Loucy (cell line): Measurements from ENCODE around the gene TMIGD2.
"Not testable (repeated sequence)": the region's sequence is repeated elsewhere in the genome, so short reads cannot be mapped to it uniquely, and the experiment has no call there.

ENCODE experiments used
- H2AFZ ChIP-seq: fragments of 200-600 bp; sonication (generic); 2 replicates; pipeline ENCODE4 v1.6.0; 2016; ENCODE audit warnings: antibody characterized with exemption, mild to moderate bottlenecking, low read length, moderate library complexity
- H3F3A ChIP-seq: fragments of 200-600 bp; 2 replicates; pipeline ENCODE4 v1.6.0; 2016; ENCODE audit warnings: antibody characterized with exemption, low read depth, mild to moderate bottlenecking
- H3K27me3 ChIP-seq: fragments of 200-600 bp; sonication (generic); 2 replicates; pipeline ENCODE4 v1.6.1; 2014; ENCODE audit warnings: low read length, mild to moderate bottlenecking; ENCODE audit not compliant: insufficient read depth, poor library complexity, severe bottlenecking
- H3K36me3 ChIP-seq: fragments of 200-600 bp; sonication (generic); 2 replicates; pipeline ENCODE4 v1.6.1; 2016; ENCODE audit warnings: low read length; ENCODE audit not compliant: insufficient read depth
- H3K4me1 ChIP-seq: fragments of 200-600 bp; sonication (generic); 2 replicates; pipeline ENCODE4 v1.5.1; 2014; ENCODE audit warnings: low read length, mild to moderate bottlenecking; ENCODE audit not compliant: insufficient read depth, poor library complexity, severe bottlenecking
- H3K4me2 ChIP-seq: fragments of 200-600 bp; sonication (generic); 2 replicates; pipeline ENCODE4 v1.6.0; 2014; ENCODE audit warnings: antibody characterized with exemption, low read length, low read depth, mild to moderate bottlenecking; ENCODE audit not compliant: poor library complexity, severe bottlenecking
- H3K4me3 ChIP-seq: fragments of 200-600 bp; sonication (generic); 2 replicates; pipeline ENCODE4 v1.5.1; 2014; ENCODE audit warnings: low read length, mild to moderate bottlenecking, mixed read lengths; ENCODE audit not compliant: poor library complexity, severe bottlenecking
- H3K79me2 ChIP-seq: fragments of 200-600 bp; sonication (generic); 2 replicates; pipeline ENCODE4 v1.6.1; 2014; ENCODE audit warnings: low read length; ENCODE audit not compliant: insufficient read depth
- H3K9ac ChIP-seq: fragments of 200-600 bp; sonication (generic); 2 replicates; pipeline ENCODE4 v1.6.0; 2014; ENCODE audit warnings: mild to moderate bottlenecking, low read depth, low read length, moderate library complexity; ENCODE audit not compliant: poor library complexity, severe bottlenecking
- H3K9me2 ChIP-seq: fragments of 200-600 bp; sonication (generic); replicated peaks from 2 replicates; pipeline ENCODE4 v1.6.1; 2016; ENCODE audit warnings: low read depth, low read length, mixed read lengths
- H3K9me3 ChIP-seq: fragments of 200-600 bp; sonication (generic); 2 replicates; pipeline ENCODE4 v1.6.1; 2014; ENCODE audit warnings: mild to moderate bottlenecking, antibody characterized with exemption, low read length, low read depth; ENCODE audit not compliant: insufficient read depth
- H4K20me1 ChIP-seq: fragments of 200-600 bp; sonication (generic); 2 replicates; pipeline ENCODE4 v1.6.0; 2014; ENCODE audit warnings: antibody characterized with exemption, low read length, mild to moderate bottlenecking; ENCODE audit not compliant: insufficient read depth, poor library complexity, severe bottlenecking
- EZH2phosphoT487 ChIP-seq: fragments of 200-600 bp; IDR thresholded peaks from 2 replicates; pipeline ENCODE4 v1.6.1; 2018; ENCODE audit warnings: antibody characterized with exemption, mild to moderate bottlenecking, moderate library complexity, borderline replicate concordance
- TF ChIP-seq, protein P1 (sequence below): fragments of 200-600 bp; sonication (generic); conservative IDR thresholded peaks from 2 replicates; pipeline ENCODE4 v1.5.1; 2014; ENCODE audit warnings: mild to moderate bottlenecking, antibody characterized with exemption, low read length

Gene TMIGD2

DNA sequence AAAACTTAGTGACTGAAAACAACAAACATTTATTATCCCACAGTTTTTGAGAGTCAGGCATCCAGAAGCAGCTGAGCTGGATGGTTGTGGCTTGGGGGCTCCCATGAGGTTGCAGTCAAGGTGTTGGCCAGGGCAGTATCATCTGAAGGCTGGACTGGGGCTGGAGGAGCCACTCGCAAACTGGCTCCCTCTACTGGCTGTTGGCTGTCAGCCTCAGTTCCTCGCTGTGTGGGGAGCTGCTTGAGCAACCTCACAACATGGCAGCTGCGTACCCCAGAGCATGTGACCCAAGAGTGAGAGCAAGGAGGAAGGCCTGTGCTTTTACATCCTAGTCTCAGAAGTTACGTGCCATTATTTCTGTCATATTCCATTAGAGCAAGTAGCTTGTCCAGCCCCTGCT is 45.6 kb downstream of the TMIGD2 start:
- Histone ChIP-seq H3K9ac (no peak overlapping the region), H3K79me2 (no peaks in the 10 kb centered on the region), H3K36me3 (peaks cover 48% of the 10 kb centered on the region), H3K4me1 (no peaks in the 10 kb centered on the region), H3K9me3 (peaks cover 4% of the 10 kb centered on the region; the same call in 1 of the 2 replicates), H4K20me1 (no peaks in the 10 kb centered on the region), H2AFZ (no peak overlapping the region), H3K9me2 (no peaks in the 10 kb centered on the region), H3K27me3 (no peaks in the 10 kb centered on the region), H3F3A (no peaks in the 10 kb centered on the region), H3K4me3 (no peak overlapping the region), H3K4me2 (no peak overlapping the region)
- TF ChIP-seq, protein P1, sequence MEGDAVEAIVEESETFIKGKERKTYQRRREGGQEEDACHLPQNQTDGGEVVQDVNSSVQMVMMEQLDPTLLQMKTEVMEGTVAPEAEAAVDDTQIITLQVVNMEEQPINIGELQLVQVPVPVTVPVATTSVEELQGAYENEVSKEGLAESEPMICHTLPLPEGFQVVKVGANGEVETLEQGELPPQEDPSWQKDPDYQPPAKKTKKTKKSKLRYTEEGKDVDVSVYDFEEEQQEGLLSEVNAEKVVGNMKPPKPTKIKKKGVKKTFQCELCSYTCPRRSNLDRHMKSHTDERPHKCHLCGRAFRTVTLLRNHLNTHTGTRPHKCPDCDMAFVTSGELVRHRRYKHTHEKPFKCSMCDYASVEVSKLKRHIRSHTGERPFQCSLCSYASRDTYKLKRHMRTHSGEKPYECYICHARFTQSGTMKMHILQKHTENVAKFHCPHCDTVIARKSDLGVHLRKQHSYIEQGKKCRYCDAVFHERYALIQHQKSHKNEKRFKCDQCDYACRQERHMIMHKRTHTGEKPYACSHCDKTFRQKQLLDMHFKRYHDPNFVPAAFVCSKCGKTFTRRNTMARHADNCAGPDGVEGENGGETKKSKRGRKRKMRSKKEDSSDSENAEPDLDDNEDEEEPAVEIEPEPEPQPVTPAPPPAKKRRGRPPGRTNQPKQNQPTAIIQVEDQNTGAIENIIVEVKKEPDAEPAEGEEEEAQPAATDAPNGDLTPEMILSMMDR, result peak; percentile 36
- TF ChIP-seq EZH2phosphoT487, result no peak

DNA sequence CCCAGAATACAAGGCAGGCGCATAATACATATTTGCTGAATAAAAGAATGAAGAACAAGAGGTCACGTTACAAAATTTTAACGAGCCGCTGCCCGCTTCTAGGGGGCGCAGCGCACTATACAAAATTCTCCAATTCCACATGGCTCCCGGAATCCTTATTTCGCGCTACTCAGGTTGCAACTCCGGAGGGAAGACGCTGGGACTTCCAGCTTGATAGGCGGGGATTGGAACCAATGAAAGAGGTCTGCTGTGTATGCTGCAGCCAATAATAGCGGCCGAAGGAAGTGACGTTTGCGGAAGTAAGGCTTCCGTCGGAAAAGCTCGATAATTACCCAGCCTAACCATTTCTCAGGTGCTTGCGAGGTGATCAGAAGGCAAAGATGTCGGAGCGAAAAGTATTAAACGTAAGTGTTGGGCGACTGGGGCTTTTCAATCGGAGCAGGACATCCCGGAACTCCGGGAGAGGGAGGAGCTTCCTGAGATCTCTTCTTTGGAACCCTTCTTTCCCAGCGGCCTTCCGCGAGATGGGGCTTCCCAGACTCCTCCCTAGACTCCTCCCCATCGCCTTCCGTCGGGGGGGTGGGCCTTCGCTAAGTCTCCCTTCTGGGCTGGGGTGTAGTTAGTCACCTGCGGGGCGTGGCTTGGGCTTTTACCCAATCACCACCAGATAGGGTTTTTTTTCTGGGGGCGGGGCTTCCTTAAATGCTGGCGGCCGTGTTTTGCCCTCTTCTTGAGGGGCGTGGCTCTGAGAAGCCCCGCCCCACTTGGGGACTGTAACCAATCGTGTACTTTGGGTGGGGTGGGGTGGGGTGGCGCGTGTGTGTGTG is 55.2 kb downstream of the TMIGD2 start, which contains the start of gene YJU2:
Gene YJU2, plus strand, starts transcription at position 314 of the 827 bp plus-strand sequence. Its CDS starts 67 bp downstream, at position 381.
- Histone ChIP-seq H4K20me1 (no peaks in the 10 kb centered on the region), H3K79me2 (peaks cover 9% of the 10 kb centered on the region), H3K4me3 (peak within 1 kb of the TSS; percentile 82), H3K4me1 (peaks cover 15% of the 10 kb centered on the region), H3K9me3 (0 out of 2 replicates have a peak, but pooled peaks cover 1% of the 10 kb centered on the region), H3K9ac (peak within 1 kb of the TSS; percentile 71), H3K27me3 (no peaks in the 10 kb centered on the region), H3F3A (no peaks in the 10 kb centered on the region), H2AFZ (peak within 1 kb of the TSS; percentile 95), H3K9me2 (no peaks in the 10 kb centered on the region), H3K36me3 (peaks cover 23% of the 10 kb centered on the region; the same call in 1 of the 2 replicates), H3K4me2 (peak within 1 kb of the TSS; percentile 98)
- TF ChIP-seq, protein P1, result peak; percentile 69
- no peak for TF ChIP-seq EZH2phosphoT487

DNA sequence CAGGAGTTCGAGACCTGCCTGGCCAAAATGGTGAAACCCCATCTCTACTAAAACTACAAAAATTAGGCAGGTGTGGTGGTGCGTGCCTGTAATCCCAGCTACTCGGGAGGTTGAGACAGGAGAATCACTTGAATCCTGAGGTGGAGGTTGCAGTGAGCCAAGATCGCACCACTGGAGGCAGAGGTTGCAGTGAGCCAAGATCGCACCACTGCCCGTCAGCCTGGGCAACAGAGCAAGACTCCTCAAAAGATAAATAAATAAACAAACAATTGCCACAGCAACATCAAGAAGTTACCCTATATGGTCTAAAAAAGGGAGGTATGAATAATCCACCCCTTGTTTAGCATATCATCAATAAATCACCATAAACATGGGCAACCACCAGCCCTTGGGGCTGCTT is 56.3 kb downstream of the TMIGD2 start:
- Histone ChIP-seq H3K9ac (peak overlapping the region; percentile 71), H3K4me1 (peaks cover 15% of the 10 kb centered on the region), H3K4me3 (peak overlapping the region; percentile 82), H2AFZ (peak overlapping the region; percentile 95), H3K36me3 (peaks cover 17% of the 10 kb centered on the region; the same call in 1 of the 2 replicates), H3K4me2 (peak overlapping the region; percentile 77)
- H3K27me3 ChIP-seq, H3K9me2 ChIP-seq, H3F3A ChIP-seq, H3K79me2 ChIP-seq, H3K9me3 ChIP-seq, H4K20me1 ChIP-seq: not testable (repeated sequence)
